Ammon's horn (tissue), 1 donor: ENCODE measurements around the gene PLVAP.

ENCODE experiments used
- DNase-seq: peaks from one replicate; pipeline ENCODE4 v3.0.0-alpha.2; 2016; ENCODE audit warnings: low spot score

PLVAP gene

GRCh38 chr19:17376935-17377600, at the start of gene PLVAP:
PLVAP (minus strand) TSS chr19:17377342; CDS start chr19:17377288, 54 bp downstream.
- DNase-seq: no peak

- peak; percentile 37 for DNase-seq
These were observed 47.7 kb upstream of the PLVAP start for GRCh38 chr19:17424743-17425365.

- no peak for DNase-seq
These were observed 46.5 kb upstream of the PLVAP start for GRCh38 chr19:17423429-17424208.

- DNase-seq: no peak
These were observed 44.8 kb upstream of the PLVAP start for GRCh38 chr19:17421942-17422341.

GRCh38 chr19:17420475-17420924, 43.4 kb upstream of the PLVAP start:
- DNase-seq: peak; percentile 29

- peak; percentile 99 for DNase-seq
These were observed 42.7 kb upstream of the PLVAP start, which contains the start of gene MVB12A for GRCh38 chr19:17419621-17420474. MVB12A (plus strand) TSS chr19:17420047; CDS start chr19:17420136, 89 bp downstream.

GRCh38 chr19:17419154-17419620, 42.0 kb upstream of the PLVAP start:
- no peak for DNase-seq

GRCh38 chr19:17418710-17419109, 41.6 kb upstream of the PLVAP start:
- no peak for DNase-seq

GRCh38 chr19:17415121-17415520, 38.0 kb upstream of the PLVAP start:
- DNase-seq: no peak

GRCh38 chr19:17414097-17414496, 37.0 kb upstream of the PLVAP start:
- DNase-seq: no peak

- no peak for DNase-seq
These were observed 34.7 kb upstream of the PLVAP start for GRCh38 chr19:17411801-17412200.

GRCh38 chr19:17409990-17410389, 32.8 kb upstream of the PLVAP start:
- DNase-seq: no peak

GRCh38 chr19:17406887-17407196, 29.7 kb upstream of the PLVAP start:
- no peak for DNase-seq

GRCh38 chr19:17406046-17406886, 29.1 kb upstream of the PLVAP start:
- DNase-seq: peak; percentile 47

- DNase-seq: peak; percentile 75
These were observed 28.3 kb upstream of the PLVAP start, which contains the start of gene BST2 for GRCh38 chr19:17405250-17406045. BST2 (minus strand) TSS chr19:17405630; CDS start chr19:17405575, 55 bp downstream.

GRCh38 chr19:17404621-17405249, 27.6 kb upstream of the PLVAP start:
- DNase-seq: no peak

- no peak for DNase-seq
These were observed 26.9 kb upstream of the PLVAP start for GRCh38 chr19:17404015-17404414.

- DNase-seq: no peak
These were observed 26.1 kb upstream of the PLVAP start for GRCh38 chr19:17402982-17403855.
